H9 (cell line): Measurements from ENCODE around the gene EPSTI1. TPM values are rescaled to one million over a fixed set of nuclear protein-coding genes. Genes with fewer than 3 reads are reported as not detected.
A peak's percentile ranks its signal among the peaks of the same experiment; 100 is the strongest.

Source experiments
- DNase-seq: peaks from one replicate; pipeline ENCODE4 v3.0.0-alpha.2; 2017
- H2AFZ ChIP-seq: one replicate; pipeline ENCODE4 v1.6.1; 2013; ENCODE audit warnings: mild to moderate bottlenecking, low read length, control low read depth, moderate library complexity
- H2AK5ac ChIP-seq: 2 replicates; pipeline ENCODE4 v1.6.1; 2013; ENCODE audit warnings: low read length, control low read depth, mixed read lengths; ENCODE audit not compliant: insufficient read length
- H2BK120ac ChIP-seq: one replicate; pipeline ENCODE4 v1.6.1; 2013; ENCODE audit warnings: low read depth, mild to moderate bottlenecking, low read length, control low read depth, inconsistent platforms; ENCODE audit not compliant: poor library complexity, severe bottlenecking
- H2BK12ac ChIP-seq: 2 replicates; pipeline ENCODE4 v1.6.1; 2013; ENCODE audit warnings: low read length, control low read depth, mixed read lengths, low read depth; ENCODE audit not compliant: insufficient read length
- H2BK15ac ChIP-seq: 2 replicates; pipeline ENCODE4 v1.6.1; 2013; ENCODE audit warnings: low read depth, low read length, control low read depth
- H2BK20ac ChIP-seq: one replicate; pipeline ENCODE4 v1.6.1; 2013; ENCODE audit warnings: low read depth, mild to moderate bottlenecking, low read length, control low read depth, inconsistent platforms; ENCODE audit not compliant: poor library complexity, severe bottlenecking
- H2BK5ac ChIP-seq: 2 replicates; pipeline ENCODE4 v1.6.1; 2013; ENCODE audit warnings: low read length, control low read depth, mixed read lengths; ENCODE audit not compliant: insufficient read length
- H3K14ac ChIP-seq: 2 replicates; pipeline ENCODE4 v1.6.1; 2013; ENCODE audit warnings: low read length, control low read depth; ENCODE audit not compliant: insufficient read depth
- H3K18ac ChIP-seq: 2 replicates; pipeline ENCODE4 v1.6.1; 2013; ENCODE audit warnings: low read depth, mild to moderate bottlenecking, mixed read lengths, low read length, control low read depth; ENCODE audit not compliant: insufficient read length
- H3K23ac ChIP-seq: 2 replicates; pipeline ENCODE4 v1.6.1; 2013; ENCODE audit warnings: low read length, control low read depth, mixed read lengths, low read depth; ENCODE audit not compliant: insufficient read length
- H3K23me2 ChIP-seq: 2 replicates; pipeline ENCODE4 v1.6.1; 2013; ENCODE audit warnings: low read depth, mild to moderate bottlenecking, mixed read lengths, low read length, control low read depth; ENCODE audit not compliant: insufficient read length, poor library complexity, severe bottlenecking
- H3K27ac ChIP-seq: 2 replicates; pipeline ENCODE4 v1.5.1; 2013; ENCODE audit warnings: low read length, control low read depth, mixed read lengths, low read depth; ENCODE audit not compliant: insufficient read length
- H3K27me3 ChIP-seq: 2 replicates; pipeline ENCODE4 v1.6.1; 2013; ENCODE audit warnings: low read length, control low read depth, inconsistent platforms; ENCODE audit not compliant: insufficient read depth
- H3K4ac ChIP-seq: 2 replicates; pipeline ENCODE4 v1.6.1; 2013; ENCODE audit warnings: low read depth, mild to moderate bottlenecking, control low read depth, inconsistent platforms, low read length, moderate library complexity
- H3K4me1 ChIP-seq: 2 replicates; pipeline ENCODE4 v1.6.1; 2013; ENCODE audit warnings: low read length, control low read depth, inconsistent platforms; ENCODE audit not compliant: insufficient read depth
- H3K4me2 ChIP-seq: 2 replicates; pipeline ENCODE4 v1.6.1; 2013; ENCODE audit warnings: low read length, control low read depth, mixed read lengths; ENCODE audit not compliant: insufficient read length, insufficient read depth
- H3K56ac ChIP-seq: 2 replicates; pipeline ENCODE4 v1.6.1; 2013; ENCODE audit warnings: low read depth, mild to moderate bottlenecking, mixed read lengths, low read length, control low read depth; ENCODE audit not compliant: insufficient read length
- H3K79me1 ChIP-seq: 2 replicates; pipeline ENCODE4 v1.6.1; 2013; ENCODE audit warnings: low read depth, mild to moderate bottlenecking, moderate library complexity, low read length, control low read depth, inconsistent platforms; ENCODE audit not compliant: insufficient read depth, poor library complexity, severe bottlenecking
- H3K79me2 ChIP-seq: 2 replicates; pipeline ENCODE4 v1.6.1; 2013; ENCODE audit warnings: low read length, control low read depth, inconsistent platforms; ENCODE audit not compliant: insufficient read depth
- H3K9ac ChIP-seq: 2 replicates; pipeline ENCODE4 v1.6.1; 2013; ENCODE audit warnings: low read length, control low read depth, mixed read lengths; ENCODE audit not compliant: insufficient read length; ENCODE audit errors: extremely low read depth
- H3K9me3 ChIP-seq: one replicate; pipeline ENCODE4 v1.6.1; 2013; ENCODE audit warnings: low read depth, low read length, inconsistent platforms; ENCODE audit not compliant: control insufficient read depth
- H3T11ph ChIP-seq: one replicate; pipeline ENCODE4 v1.6.1; 2013; ENCODE audit warnings: mild to moderate bottlenecking, low read length, control low read depth, inconsistent platforms
- H4K20me1 ChIP-seq: one replicate; pipeline ENCODE4 v1.6.1; 2013; ENCODE audit not compliant: control insufficient read depth, insufficient read length, insufficient read depth
- H4K5ac ChIP-seq: 2 replicates; pipeline ENCODE4 v1.6.1; 2013; ENCODE audit warnings: low read depth, mild to moderate bottlenecking, mixed read lengths, low read length, control low read depth; ENCODE audit not compliant: insufficient read length
- H4K8ac ChIP-seq: replicated peaks from 2 replicates; pipeline ENCODE4 v1.6.1; 2013; ENCODE audit warnings: low read length, control low read depth, mixed read lengths, low read depth; ENCODE audit not compliant: insufficient read length
- H4K91ac ChIP-seq: 2 replicates; pipeline ENCODE4 v1.6.1; 2013; ENCODE audit warnings: low read depth, mild to moderate bottlenecking, moderate library complexity, mixed read lengths, low read length, control low read depth; ENCODE audit not compliant: insufficient read length
- H3K27ac Mint-ChIP-seq, 3 experiments: 2 replicates in 2 of 3; 3 replicates in 1 of 3; pipeline ENCODE4 v1.8.0; 2020 to 2021; ENCODE audit warnings: mixed read lengths in 3 of 3, mild to moderate bottlenecking in 1 of 3, moderate library complexity in 1 of 3
- H3K27me3 Mint-ChIP-seq: 2 replicates; pipeline ENCODE4 v1.8.0; 2021; ENCODE audit warnings: low read depth, mild to moderate bottlenecking, moderate library complexity, mixed read lengths
- H3K36me3 Mint-ChIP-seq, 3 experiments: 2 replicates in 2 of 3; 3 replicates in 1 of 3; pipeline ENCODE4 v1.8.0; 2020 to 2021; ENCODE audit warnings: low read depth in 3 of 3, mixed read lengths in 3 of 3; ENCODE audit not compliant: insufficient read depth in 1 of 3
- H3K4me1 Mint-ChIP-seq, 2 experiments: 2 replicates each; pipeline ENCODE4 v1.8.0; 2020; ENCODE audit warnings: mixed read lengths in 2 of 2
- H3K4me3 Mint-ChIP-seq, 2 experiments: 2 replicates in 1 of 2; 3 replicates in 1 of 2; pipeline ENCODE4 v1.8.0; 2020 to 2021; ENCODE audit warnings: mild to moderate bottlenecking in 2 of 2, mixed read lengths in 2 of 2, moderate library complexity in 1 of 2
- H3K9me3 Mint-ChIP-seq, 2 experiments: 2 replicates in 1 of 2; 3 replicates in 1 of 2; pipeline ENCODE4 v1.8.0; 2020; ENCODE audit warnings: mild to moderate bottlenecking in 2 of 2, mixed read lengths in 2 of 2, moderate library complexity in 1 of 2
- WGBS: extraction: QIAGEN DNeasy Blood & Tissue Kit; methylation state at CpG from one replicate; pipeline ENCODE4 v1.1.7; 2013; ENCODE audit warnings: missing lambda C conversion rate, low lambda C conversion rate, mixed read lengths; ENCODE audit not compliant: insufficient read length; ENCODE audit errors: extremely low coverage; 5-methylcytosine and 5-hydroxymethylcytosine counted together
- total RNA-seq: library from RNA; stranded (reverse); gene quantifications from 2 replicates; pipeline ENCODE4 v1.2.1, GENCODE V29; 2021
- TF ChIP-seq, protein P1 (sequence below): fragments of 200-600 bp; sonication (generic); conservative IDR thresholded peaks from 3 replicates; pipeline ENCODE4 v1.8.0; 2021; ENCODE audit warnings: antibody characterized with exemption, mild to moderate bottlenecking

EPSTI1 gene
- total RNA-seq, 1 experiment from 2014 or later, result 0.70 TPM

- H2AFZ ChIP-seq, result no peak overlapping the region
- H3K4me3 Mint-ChIP-seq, result no peak overlapping the region
- H2BK120ac ChIP-seq, result no peak overlapping the region
These were observed 22.4 kb downstream of the EPSTI1 start for GRCh38 chr13:42969565-42970172.

More at GRCh38 chr13:42969565-42970172, 22.4 kb downstream of the EPSTI1 start:
- H4K91ac ChIP-seq, result no peak overlapping the region
- peaks cover 2% of the 10 kb centered on the region; the same call in 1 of the 2 replicates for H3K4me1 ChIP-seq
- H3K9me3 ChIP-seq, result no peaks in the 10 kb centered on the region
- H2BK15ac ChIP-seq, result no peak overlapping the region
- H2BK20ac ChIP-seq, result no peak overlapping the region
- no peak overlapping the region for H3K23ac ChIP-seq
- no peak overlapping the region for H3K9ac ChIP-seq
- H2BK12ac ChIP-seq, result no peak overlapping the region
- H3K36me3 Mint-ChIP-seq, result no peaks in the 10 kb centered on the region; a peak in 1 of 7 replicates
- H3K4me1 Mint-ChIP-seq, result peaks cover 30 to 39% of the 10 kb centered on the region in 2 experiments
- H4K5ac ChIP-seq, result no peak overlapping the region
- H2AK5ac ChIP-seq, result no peak overlapping the region
- H3K79me1 ChIP-seq, result no peaks in the 10 kb centered on the region
- no peak overlapping the region for H2BK5ac ChIP-seq
- H3K27me3 ChIP-seq, result no peaks in the 10 kb centered on the region; the same call in 1 of the 2 replicates
- H3K56ac ChIP-seq, result no peak overlapping the region
- H3K23me2 ChIP-seq, result no peaks in the 10 kb centered on the region
- TF ChIP-seq, protein P1, sequence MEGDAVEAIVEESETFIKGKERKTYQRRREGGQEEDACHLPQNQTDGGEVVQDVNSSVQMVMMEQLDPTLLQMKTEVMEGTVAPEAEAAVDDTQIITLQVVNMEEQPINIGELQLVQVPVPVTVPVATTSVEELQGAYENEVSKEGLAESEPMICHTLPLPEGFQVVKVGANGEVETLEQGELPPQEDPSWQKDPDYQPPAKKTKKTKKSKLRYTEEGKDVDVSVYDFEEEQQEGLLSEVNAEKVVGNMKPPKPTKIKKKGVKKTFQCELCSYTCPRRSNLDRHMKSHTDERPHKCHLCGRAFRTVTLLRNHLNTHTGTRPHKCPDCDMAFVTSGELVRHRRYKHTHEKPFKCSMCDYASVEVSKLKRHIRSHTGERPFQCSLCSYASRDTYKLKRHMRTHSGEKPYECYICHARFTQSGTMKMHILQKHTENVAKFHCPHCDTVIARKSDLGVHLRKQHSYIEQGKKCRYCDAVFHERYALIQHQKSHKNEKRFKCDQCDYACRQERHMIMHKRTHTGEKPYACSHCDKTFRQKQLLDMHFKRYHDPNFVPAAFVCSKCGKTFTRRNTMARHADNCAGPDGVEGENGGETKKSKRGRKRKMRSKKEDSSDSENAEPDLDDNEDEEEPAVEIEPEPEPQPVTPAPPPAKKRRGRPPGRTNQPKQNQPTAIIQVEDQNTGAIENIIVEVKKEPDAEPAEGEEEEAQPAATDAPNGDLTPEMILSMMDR, result peak; percentile 89
- peak; percentile 82 for DNase-seq
- no peaks in the 10 kb centered on the region for H4K20me1 ChIP-seq
- no peak overlapping the region for H3K4me2 ChIP-seq
- no peak overlapping the region for H3K27ac Mint-ChIP-seq
- H3K14ac ChIP-seq, result no peak overlapping the region
- H3K18ac ChIP-seq, result no peak overlapping the region
- WGBS, result no CpG with 5 or more reads among the region's 12 CpGs
- no peak overlapping the region for H3K27ac ChIP-seq
- no peaks in the 10 kb centered on the region for H3K27me3 Mint-ChIP-seq
- no peak overlapping the region for H3K4ac ChIP-seq
- H3T11ph ChIP-seq, result no peak overlapping the region
- H3K79me2 ChIP-seq, result no peaks in the 10 kb centered on the region
- no peak overlapping the region for H4K8ac ChIP-seq
- H3K9me3 Mint-ChIP-seq, result no peaks in the 10 kb centered on the region
